HG02763 (cell line): ENCODE data around the gene LYPD6.
"Not testable (repeated sequence)": the region's sequence is repeated elsewhere in the genome, so short reads cannot be mapped to it uniquely, and the experiment has no call there.

Experiments used
- ATAC-seq: cut with Tn5 transposase; IDR thresholded peaks from one replicate; pipeline ENCODE4 v1.9.1; 2021; ENCODE audit warnings: mild to moderate bottlenecking, moderate library complexity; ENCODE audit not compliant: unreplicated experiment

The LYPD6 gene

GRCh38 chr2:149330127-149331022 lies at the start of gene LYPD6:
LYPD6 (plus strand) TSS chr2:149330587; CDS start chr2:149437709, 107,122 bp downstream.
- ATAC-seq: no peak

GRCh38 chr2:149281441-149281840 lies 48.9 kb upstream of the LYPD6 start:
- no peak for ATAC-seq

GRCh38 chr2:149290662-149291061 lies 39.7 kb upstream of the LYPD6 start:
- no peak for ATAC-seq

- no peak for ATAC-seq
These were observed 38.5 kb upstream of the LYPD6 start for GRCh38 chr2:149291881-149292280.

- ATAC-seq: no peak
These were observed 34.4 kb upstream of the LYPD6 start for GRCh38 chr2:149296031-149296430.

- no peak for ATAC-seq
These were observed 23.4 kb upstream of the LYPD6 start for GRCh38 chr2:149307014-149307413.

- no peak for ATAC-seq
These were observed 20.0 kb upstream of the LYPD6 start for GRCh38 chr2:149310349-149310748.

- no peak for ATAC-seq
These were observed 18.3 kb upstream of the LYPD6 start for GRCh38 chr2:149312039-149312438.

GRCh38 chr2:149313512-149313972 lies 16.8 kb upstream of the LYPD6 start:
- ATAC-seq: peak; percentile 93

- no peak for ATAC-seq
These were observed 15.7 kb upstream of the LYPD6 start for GRCh38 chr2:149314687-149315086.

- no peak for ATAC-seq
These were observed 14.9 kb upstream of the LYPD6 start for GRCh38 chr2:149315461-149315860.

- ATAC-seq: not testable (repeated sequence)
These were observed 11.8 kb upstream of the LYPD6 start for GRCh38 chr2:149318566-149318965.

GRCh38 chr2:149320362-149320761 lies 10.0 kb upstream of the LYPD6 start:
- ATAC-seq: no peak

GRCh38 chr2:149329068-149329467 lies 1.3 kb upstream of the LYPD6 start:
- ATAC-seq: no peak

GRCh38 chr2:149329489-149330126 lies 779 bp upstream of the LYPD6 start:
- ATAC-seq: no peak

GRCh38 chr2:149331023-149331400 lies 625 bp downstream of the LYPD6 start:
- ATAC-seq: no peak

GRCh38 chr2:149332364-149332763 lies 2.0 kb downstream of the LYPD6 start:
- no peak for ATAC-seq

- no peak for ATAC-seq
These were observed 3.2 kb downstream of the LYPD6 start for GRCh38 chr2:149333636-149334035.

GRCh38 chr2:149334156-149334555 lies 3.8 kb downstream of the LYPD6 start:
- no peak for ATAC-seq

- no peak for ATAC-seq
These were observed 8.9 kb downstream of the LYPD6 start for GRCh38 chr2:149339324-149339723.

- no peak for ATAC-seq
These were observed 12.1 kb downstream of the LYPD6 start for GRCh38 chr2:149342509-149342908.

- ATAC-seq: no peak
These were observed 13.7 kb downstream of the LYPD6 start for GRCh38 chr2:149344105-149344504.
